HCEC 1CT (cell line): Measurements from ENCODE around the gene HSPA2.
"Not testable (repeated sequence)": the region's sequence is repeated elsewhere in the genome, so short reads cannot be mapped to it uniquely, and the experiment has no call there.

Experiments used
- DNase-seq: peaks from one replicate; pipeline ENCODE4 v3.0.0-alpha.2; 2017

The HSPA2 gene

DNA sequence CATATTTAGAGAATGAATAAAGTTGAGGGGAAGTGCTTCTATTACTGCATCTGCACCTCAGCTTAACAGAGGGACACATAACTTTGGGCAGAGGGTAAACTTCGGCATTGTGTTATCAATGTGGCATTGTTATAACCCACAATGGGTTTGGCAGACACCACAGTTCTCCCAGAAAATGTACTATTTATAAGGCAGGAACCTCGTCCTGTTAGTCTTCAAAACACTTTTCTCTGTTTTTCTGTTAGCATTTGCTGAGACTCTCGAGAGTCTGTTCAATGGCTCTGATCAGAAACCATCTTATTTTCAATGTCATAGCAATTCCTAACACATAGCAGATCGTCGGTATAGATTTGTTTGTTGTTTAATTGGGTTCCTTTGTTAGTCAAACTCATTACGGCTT is 23.2 kb downstream of the HSPA2 start:
- DNase-seq, result no peak

DNA sequence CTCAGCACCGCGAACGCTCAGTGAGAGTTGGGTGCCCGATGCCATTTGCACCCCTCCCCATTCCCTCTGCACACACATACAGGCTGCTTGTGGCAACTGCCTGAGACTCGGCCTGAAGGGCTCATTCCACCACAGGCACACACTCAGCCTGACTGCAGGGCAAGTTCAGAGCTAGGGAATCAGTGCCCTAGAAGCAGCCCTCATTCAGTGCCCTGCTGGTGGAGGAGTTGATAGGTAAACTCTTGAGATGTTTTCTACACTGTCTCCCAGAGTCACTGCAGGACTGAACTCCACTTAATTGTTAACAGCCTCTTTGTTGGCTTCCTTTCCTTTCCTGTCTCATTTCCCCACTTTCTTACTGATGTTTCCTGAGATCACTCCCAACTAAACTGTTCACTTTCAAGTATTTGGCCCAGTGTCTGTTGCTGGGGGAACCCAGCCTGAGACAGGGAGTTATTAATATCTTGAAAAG is 26.1 kb downstream of the HSPA2 start:
- DNase-seq, result no peak

DNA sequence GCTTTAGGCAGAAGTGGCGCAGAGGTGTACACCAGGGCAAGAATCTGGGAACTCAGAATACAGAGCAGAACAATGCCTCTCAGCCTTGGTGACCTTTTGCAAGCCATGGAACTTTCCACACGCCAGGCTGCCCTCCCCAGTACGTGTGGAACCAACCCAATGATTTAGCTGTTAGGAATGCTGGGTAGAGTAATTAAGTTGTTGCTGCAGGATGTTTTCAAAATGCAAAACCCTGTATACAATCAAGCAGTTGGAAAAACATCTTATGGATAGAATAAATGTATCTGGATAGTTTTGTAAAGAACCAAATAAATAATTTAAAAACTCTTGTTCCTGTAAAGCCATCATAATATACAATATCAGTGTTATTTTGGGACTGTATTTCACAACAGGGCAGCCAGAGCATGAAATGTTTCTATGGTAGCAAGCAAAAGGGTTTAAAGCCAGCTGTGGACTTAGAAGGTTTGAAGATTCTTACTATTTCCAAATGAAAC is 28.6 kb downstream of the HSPA2 start:
- peak; percentile 84 for DNase-seq

DNA sequence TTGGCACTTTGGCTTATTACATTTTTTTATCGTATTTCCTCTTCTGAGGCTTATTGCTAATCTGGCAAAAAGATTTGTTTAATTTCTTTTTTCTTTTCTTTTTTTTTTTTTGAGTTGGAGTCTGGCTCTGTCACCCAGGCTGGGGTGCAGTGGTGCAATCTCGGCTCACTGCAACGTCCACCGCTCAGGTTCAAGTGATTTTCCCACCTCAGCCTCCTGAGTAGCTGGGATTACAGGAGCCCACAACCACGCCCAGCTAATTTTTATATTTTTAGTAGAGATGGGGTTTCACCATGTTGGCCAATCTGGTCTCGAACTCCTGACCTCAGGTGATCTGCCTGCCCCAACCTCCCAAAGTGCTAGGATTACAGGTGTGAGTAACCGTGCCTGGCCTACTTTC is 29.1 kb downstream of the HSPA2 start:
- not testable (repeated sequence) for DNase-seq

DNA sequence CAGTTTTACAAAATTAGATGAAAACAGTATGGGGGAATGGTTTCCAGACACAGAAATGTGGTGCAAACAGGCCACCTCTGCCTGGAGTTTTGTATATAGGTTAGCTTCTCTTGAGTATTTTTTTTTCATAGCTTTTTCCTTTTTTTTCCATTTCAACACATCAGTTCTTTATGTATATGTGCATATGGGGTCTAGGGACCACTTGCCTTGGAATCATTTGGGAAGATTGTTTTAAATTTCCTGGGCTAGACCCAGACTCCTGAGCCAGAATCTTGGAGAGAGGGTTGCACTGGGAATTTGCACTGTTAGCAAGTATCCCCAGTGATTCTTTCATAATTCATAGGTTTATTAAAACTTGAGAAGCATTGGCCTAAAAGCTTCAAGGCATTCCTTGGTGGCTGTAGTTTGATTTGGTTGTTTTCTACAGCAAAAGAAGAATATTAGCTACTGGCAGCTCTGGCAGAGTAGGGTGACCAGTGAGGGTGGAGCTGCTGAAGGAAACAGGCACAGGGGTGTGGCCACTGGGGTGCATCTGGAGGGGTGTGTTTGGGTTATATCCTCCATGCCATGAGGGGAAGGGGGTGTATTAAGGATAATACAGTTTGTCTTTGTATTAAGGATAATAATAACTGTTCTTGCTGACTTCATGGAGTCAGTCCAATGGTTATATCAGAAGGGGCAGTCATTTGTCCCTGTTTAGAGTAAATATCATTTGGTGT is 32.0 kb downstream of the HSPA2 start:
- no peak for DNase-seq

DNA sequence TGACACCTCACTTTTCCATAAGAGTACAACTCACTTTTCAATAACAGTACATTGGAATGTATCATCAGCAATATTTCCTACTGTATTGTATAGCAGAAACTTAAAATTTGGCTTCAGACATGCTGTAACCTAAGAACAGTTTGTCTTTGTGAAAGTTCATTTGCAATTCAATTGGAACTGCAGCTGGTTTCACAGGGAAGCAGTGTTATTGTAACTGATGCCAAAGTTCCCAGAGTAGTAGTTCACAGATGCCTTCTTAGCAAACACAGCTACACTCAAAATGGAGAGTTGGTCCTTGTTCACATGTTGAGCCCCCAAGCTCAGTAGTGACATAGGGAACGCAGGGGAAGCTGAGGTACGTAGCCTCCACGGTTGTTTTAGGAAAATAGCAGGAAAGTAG is 32.6 kb downstream of the HSPA2 start:
- DNase-seq, result no peak

DNA sequence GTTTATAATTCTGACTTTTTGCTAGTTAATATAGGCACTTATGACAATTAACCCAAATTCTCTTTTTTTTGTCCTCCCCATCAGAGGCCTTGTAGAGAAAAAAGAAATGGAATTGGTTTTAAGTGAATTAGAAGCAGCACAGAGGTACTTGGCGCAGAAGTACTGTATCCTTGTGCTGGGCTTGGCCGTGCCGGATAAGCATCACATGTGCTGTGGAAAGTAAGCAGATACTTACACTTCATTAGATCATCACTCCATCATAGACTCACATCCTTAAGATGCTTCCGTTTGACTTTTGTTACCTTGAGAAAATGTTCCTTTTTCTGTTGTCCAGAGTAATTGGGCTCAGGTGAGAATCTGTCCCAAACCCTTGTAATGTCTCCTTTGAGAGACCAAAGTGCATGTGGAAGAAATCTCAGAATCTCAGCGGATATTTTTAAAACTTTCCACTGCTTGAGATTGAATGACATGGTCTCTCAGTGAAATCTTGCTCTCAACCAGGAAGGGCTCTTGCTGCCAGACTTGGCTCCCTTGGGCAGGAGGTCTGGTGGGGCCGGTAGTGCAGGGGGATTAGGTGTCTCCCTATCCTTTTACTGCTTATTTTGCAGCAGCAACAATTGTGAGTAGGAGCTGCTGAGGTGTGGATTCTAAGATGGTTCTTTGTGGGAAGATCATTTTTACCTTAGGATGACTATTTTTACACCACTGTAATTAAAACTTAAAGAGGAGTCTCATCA is 34.0 kb downstream of the HSPA2 start:
- DNase-seq, result no peak

DNA sequence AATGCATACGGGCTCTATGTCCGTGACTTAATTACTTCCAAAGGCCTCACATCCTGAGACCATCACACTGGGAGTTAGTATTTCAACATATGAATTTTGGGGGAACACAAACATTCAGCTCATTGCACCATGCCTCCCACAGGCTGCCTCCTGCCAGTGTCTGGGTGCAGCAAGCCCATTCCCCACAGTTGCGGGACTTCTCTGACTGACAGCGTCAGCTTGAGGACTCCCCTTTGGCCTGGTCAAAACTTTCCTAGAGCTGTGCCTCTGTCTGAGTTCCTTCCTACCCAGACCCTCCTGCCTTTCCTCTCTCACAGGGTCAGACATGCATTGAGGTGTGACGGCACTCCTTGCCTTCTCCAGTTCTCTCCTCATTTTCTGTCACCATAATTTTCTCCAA is 36.7 kb downstream of the HSPA2 start:
- DNase-seq, result no peak

DNA sequence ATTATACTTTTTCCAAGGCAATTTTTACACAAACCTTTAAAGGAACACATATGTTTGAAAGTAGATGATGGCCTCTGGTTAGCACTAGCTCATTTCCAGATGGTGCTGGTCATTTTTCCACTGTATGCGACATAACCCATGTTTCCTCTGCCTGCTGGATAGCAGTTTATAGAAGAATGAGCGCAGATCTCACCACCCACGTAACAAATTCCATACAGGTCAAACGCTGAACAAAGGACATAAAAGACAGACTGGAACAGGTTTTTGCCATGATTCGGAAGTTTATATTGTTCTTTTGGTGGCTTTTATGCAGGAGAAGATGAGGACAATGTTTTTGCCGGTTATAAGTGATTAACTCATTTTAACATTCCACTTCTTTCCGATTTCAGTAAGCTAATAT is 39.9 kb downstream of the HSPA2 start:
- no peak for DNase-seq

DNA sequence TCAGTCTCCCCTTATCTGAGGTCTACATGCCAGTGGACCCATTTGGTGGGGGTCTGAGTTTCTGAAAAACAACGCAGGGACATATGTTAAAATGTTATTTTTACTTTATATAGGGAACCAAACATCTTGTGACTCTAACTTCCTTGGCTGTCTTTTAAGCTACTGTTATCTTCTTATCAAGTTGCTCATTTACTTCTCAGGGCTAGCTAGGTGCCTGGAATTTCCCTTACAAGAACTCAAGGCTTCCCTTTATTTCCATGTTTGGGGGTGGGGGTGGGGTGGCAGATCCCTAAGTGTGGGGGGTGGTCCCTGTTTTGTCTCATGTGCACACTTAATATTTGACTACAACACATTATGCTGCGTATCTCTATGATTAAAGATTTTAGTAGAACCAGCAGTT is 40.8 kb downstream of the HSPA2 start:
- no peak for DNase-seq

DNA sequence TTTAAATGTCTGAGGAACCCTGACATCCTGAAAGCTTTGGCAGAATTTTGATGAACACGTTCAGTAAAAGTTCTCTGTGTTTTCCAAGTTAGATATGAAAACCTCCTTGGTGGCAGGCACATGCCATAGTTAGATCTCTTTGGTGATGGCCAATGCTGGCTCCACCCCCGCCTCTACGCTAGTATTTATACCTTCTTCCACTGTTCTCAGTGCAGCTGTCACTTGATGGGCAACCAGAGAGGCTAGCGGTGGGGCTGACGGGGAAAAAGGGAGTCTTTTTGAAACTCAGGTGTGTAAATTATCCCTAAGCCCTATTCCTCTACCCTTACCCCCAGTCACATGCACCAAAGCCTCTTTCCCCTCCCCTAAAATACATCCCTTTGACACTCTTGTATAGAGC is 41.3 kb downstream of the HSPA2 start:
- no peak for DNase-seq

DNA sequence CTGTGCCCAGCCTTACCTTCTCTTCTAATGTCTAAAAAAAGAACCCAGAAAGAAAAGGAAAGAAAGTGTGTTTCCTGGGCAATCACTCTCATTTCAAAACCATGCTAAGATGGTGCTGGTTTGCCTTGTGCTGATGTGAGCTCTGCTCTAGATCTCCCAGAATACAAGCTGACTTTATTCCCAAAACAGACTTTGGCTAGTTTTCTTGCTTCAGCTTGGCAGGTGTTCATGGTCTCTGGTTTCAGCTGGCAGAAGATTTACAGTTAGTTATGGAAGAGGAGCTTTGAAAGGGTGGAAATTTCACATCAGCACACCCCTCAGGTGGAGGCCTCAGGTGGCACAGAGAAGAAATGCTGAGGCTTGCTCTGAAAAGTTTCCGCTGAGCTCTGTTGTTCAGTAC is 43.6 kb downstream of the HSPA2 start:
- no peak for DNase-seq

DNA sequence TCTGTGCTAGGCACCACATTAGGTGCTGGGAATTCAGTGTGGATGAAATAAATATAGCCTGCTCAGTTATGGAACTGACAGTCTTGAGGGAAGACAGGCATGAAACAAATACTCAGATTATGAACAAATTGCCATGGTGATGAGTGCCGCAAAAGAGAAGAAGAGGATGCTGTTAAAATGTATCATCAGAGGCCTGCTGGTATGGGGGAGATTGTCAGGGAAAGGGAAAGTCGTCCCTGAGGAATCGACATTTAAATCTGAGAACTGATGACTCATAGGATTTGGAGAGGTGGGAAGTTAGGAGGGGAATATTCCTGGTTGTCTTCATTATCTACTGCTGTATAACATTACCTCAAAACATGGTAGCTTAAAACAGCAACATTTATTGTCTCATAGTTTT is 51.3 kb downstream of the HSPA2 start:
- no peak for DNase-seq
